ENCODE measurements around the gene ABTB2. TPM values are rescaled to one million over a fixed set of nuclear protein-coding genes. Genes with fewer than 3 reads are reported as not detected.

The ABTB2 gene
- total and polyA plus RNA-seq, 4 donors = 0.73 to 3.3 (median 2.7) TPM

DNA sequence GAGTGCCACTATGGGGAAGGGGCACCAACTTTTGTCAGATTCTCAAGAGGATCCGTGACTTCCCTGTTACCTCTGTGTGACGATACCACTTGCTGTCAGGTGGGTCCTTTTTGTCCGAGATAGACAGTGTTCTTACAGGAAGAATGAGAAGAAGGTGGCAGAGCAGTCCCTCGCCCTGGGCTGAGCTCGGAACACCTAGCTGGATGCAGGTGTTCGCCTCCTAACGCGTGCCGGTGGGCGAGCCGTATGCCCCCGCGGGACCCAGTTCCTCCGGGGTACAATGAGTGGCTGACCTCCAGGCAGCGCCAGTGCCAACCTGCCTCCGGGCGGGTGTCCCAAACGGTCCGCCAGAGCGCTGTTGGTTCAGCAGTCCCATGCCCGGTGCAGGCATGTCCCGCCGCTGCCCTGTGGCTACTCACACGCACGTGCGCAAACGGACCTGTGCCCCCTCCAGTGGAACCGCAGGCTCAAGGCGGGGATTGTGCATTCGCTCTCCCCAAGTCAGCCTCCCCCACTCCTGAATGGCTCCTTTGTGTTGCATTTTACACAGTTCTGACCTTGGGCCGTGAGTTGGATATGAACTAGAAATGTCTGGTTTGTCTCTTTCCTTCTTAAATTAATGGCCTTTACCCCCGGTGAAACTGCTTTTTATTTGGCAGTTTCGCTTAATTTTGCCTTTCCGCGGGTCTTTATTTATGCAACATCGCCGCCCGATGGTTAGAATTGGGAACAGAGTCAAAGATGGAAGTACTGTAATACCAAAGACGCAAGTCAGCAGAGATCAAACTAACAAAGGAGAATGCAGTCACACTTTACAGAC lies 1.1 kb upstream of the ABTB2 start:
- TF ChIP-seq, protein P1, sequence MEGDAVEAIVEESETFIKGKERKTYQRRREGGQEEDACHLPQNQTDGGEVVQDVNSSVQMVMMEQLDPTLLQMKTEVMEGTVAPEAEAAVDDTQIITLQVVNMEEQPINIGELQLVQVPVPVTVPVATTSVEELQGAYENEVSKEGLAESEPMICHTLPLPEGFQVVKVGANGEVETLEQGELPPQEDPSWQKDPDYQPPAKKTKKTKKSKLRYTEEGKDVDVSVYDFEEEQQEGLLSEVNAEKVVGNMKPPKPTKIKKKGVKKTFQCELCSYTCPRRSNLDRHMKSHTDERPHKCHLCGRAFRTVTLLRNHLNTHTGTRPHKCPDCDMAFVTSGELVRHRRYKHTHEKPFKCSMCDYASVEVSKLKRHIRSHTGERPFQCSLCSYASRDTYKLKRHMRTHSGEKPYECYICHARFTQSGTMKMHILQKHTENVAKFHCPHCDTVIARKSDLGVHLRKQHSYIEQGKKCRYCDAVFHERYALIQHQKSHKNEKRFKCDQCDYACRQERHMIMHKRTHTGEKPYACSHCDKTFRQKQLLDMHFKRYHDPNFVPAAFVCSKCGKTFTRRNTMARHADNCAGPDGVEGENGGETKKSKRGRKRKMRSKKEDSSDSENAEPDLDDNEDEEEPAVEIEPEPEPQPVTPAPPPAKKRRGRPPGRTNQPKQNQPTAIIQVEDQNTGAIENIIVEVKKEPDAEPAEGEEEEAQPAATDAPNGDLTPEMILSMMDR (IDR thresholded peaks at IDR 0.05; ENCODE audit: control extremely low read depth, extremely low read depth) = peak; percentile 73
- ATAC-seq (ENCODE audit: insufficient read depth, low FRiP score) (peak; percentile 21), DNase-seq (peak; percentile 83 to 94 (median 90))
- H3K9me3 ChIP-seq (ENCODE audit: control insufficient read depth in 4 of 4, insufficient read depth in 3 of 4, low read length in 3 of 4) = no peaks in the 10 kb centered on the region
- peak overlapping the region in 1 of 2 donors; percentile 27 for H3K9ac ChIP-seq (ENCODE audit: insufficient read depth in 1 of 2, low read length in 2 of 2)
- H3K36me3 ChIP-seq (ENCODE audit: control insufficient read depth in 4 of 4, insufficient read depth in 4 of 4, low read length in 4 of 4) = no peaks in the 10 kb centered on the region
- peak overlapping the region in 1 of 2 donors; percentile 68 for H3K27ac ChIP-seq (ENCODE audit: low read depth in 1 of 2, low read length in 1 of 2)
- WGBS, 2 donors = 0% methylated on average over 39 of the region's 39 CpGs
- H3K27me3 ChIP-seq (ENCODE audit: control insufficient read depth in 3 of 3, insufficient read depth in 3 of 3, low read length in 2 of 3) = peaks cover 0 to 13% (median 8%) of the 10 kb centered on the region in 3 donors
- peak overlapping the region; percentile 27 for H3K4me3 ChIP-seq
- H3K4me1 ChIP-seq (ENCODE audit: control insufficient read depth in 5 of 5, insufficient read depth in 5 of 5, low read length in 5 of 5) = peaks cover 4 to 33% (median 17%) of the 10 kb centered on the region in 5 donors

GRCh38 chr11:34358258-34358727 lies 483 bp upstream of the ABTB2 start:
- Histone ChIP-seq H3K4me3 (no peak overlapping the region), H3K27me3 (ENCODE audit: control insufficient read depth in 3 of 3, insufficient read depth in 3 of 3, low read length in 2 of 3) (peaks cover 0 to 13% (median 8%) of the 10 kb centered on the region in 3 donors), H3K4me1 (ENCODE audit: control insufficient read depth in 5 of 5, insufficient read depth in 5 of 5, low read length in 5 of 5) (peaks cover 4 to 33% (median 17%) of the 10 kb centered on the region in 5 donors), H3K27ac (ENCODE audit: low read depth in 1 of 2, low read length in 1 of 2) (peak overlapping the region in 1 of 2 donors; percentile 68), H3K36me3 (ENCODE audit: control insufficient read depth in 4 of 4, insufficient read depth in 4 of 4, low read length in 4 of 4) (no peaks in the 10 kb centered on the region), H3K9ac (ENCODE audit: insufficient read depth in 1 of 2, low read length in 2 of 2) (no peak overlapping the region), H3K9me3 (ENCODE audit: control insufficient read depth in 4 of 4, insufficient read depth in 3 of 4, low read length in 3 of 4) (no peaks in the 10 kb centered on the region)
- DNase-seq (peak; percentile 60 to 69 (median 60)), ATAC-seq (ENCODE audit: insufficient read depth, low FRiP score) (peak; percentile 14)
- TF ChIP-seq, protein P1 (IDR thresholded peaks at IDR 0.05; ENCODE audit: control extremely low read depth, extremely low read depth) = no peak
- WGBS, 2 donors = 1% methylated on average over 24 to 25 of the region's 25 CpGs

DNA sequence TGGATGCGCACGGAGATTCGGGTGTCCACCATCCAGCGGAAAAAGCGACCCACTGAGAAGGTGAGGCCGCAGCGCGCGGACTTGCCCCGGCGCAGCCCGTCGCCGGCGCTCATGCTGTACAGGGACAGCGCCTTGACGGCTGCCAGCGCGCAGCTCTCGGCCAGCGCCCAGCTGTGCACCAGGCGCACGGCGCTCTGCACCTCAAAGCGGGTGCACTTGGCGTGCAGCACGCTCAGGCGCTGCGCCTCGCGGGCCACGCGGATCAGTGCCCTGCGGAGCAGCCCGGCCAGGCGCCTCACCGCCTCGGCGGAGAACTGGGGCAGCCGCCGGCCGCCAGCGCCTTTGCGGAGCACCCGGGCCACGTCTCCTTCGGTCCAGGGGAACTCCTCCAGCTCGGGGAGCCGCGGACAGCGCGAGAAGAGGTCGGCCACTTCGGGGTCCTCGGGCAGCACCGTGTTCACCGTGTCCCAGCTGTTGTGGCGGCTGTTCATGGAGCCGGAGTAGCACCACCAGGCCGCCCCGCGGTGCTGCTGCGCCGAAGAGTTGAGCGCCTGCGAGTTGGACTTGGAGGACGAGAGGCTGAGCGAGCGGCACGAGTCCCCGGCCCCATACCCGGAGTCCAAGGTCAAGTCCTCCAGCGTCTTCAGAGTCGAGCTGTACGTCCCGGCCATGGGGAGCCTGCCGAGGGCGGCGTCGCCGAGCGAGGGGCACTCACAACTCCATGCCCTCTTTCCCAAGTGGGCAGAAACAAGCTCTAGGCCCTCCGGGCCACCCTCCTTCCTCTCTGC lies 703 bp downstream of the ABTB2 start:
- H3K9me3 ChIP-seq (ENCODE audit: control insufficient read depth in 4 of 4, insufficient read depth in 3 of 4, low read length in 3 of 4) = no peaks in the 10 kb centered on the region
- H3K36me3 ChIP-seq (ENCODE audit: control insufficient read depth in 4 of 4, insufficient read depth in 4 of 4, low read length in 4 of 4) = no peaks in the 10 kb centered on the region
- peaks cover 0 to 13% (median 8%) of the 10 kb centered on the region in 3 donors for H3K27me3 ChIP-seq (ENCODE audit: control insufficient read depth in 3 of 3, insufficient read depth in 3 of 3, low read length in 2 of 3)
- peaks cover 4 to 33% (median 17%) of the 10 kb centered on the region in 5 donors for H3K4me1 ChIP-seq (ENCODE audit: control insufficient read depth in 5 of 5, insufficient read depth in 5 of 5, low read length in 5 of 5)
- TF ChIP-seq, protein P1 (IDR thresholded peaks at IDR 0.05; ENCODE audit: control extremely low read depth, extremely low read depth) = no peak
- H3K27ac ChIP-seq (ENCODE audit: low read depth in 1 of 2, low read length in 1 of 2) = peak overlapping the region; percentile 57 to 87
- DNase-seq (peak; percentile 62 to 72 (median 69)), ATAC-seq (ENCODE audit: insufficient read depth, low FRiP score) (peak; percentile 23)
- WGBS, 2 donors = 0 to 1% methylated on average over 81 to 83 of the region's 83 CpGs
- peak overlapping the region; percentile 48 for H3K4me3 ChIP-seq
- no peak overlapping the region for H3K9ac ChIP-seq (ENCODE audit: insufficient read depth in 1 of 2, low read length in 2 of 2)
